ENCODE measurements around the gene RBM15B. TPM values are rescaled to one million over a fixed set of nuclear protein-coding genes. Genes with fewer than 3 reads are reported as not detected.
A peak's percentile ranks its signal among the peaks of the same experiment; 100 is the strongest.

Gene RBM15B
- total RNA-seq, 1 donor from 2014 or later = 39.5 TPM

- peaks cover 63% of the 10 kb centered on the region for H3K4me1 Mint-ChIP-seq (ENCODE audit: low read depth)
- no peak for DNase-seq (ENCODE audit: low spot score)
- no peaks in the 10 kb centered on the region for H3K9me3 Mint-ChIP-seq (ENCODE audit: low read depth)
- H3K27ac Mint-ChIP-seq (ENCODE audit: unreplicated experiment) = peak overlapping the region; percentile 74
- H3K27me3 Mint-ChIP-seq (ENCODE audit: low read depth) = no peaks in the 10 kb centered on the region
- peak; percentile 84 for TF ChIP-seq CTCF (IDR thresholded peaks at IDR 0.05)
- no peak overlapping the region for H3K4me3 Mint-ChIP-seq (ENCODE audit: unreplicated experiment)
- H3K36me3 Mint-ChIP-seq (ENCODE audit: low read depth) = peaks cover 16% of the 10 kb centered on the region
Measured at GRCh38 chr3:51389423-51390183, 1.5 kb upstream of the RBM15B start.

GRCh38 chr3:51390246-51391074, 625 bp upstream of the RBM15B start:
- DNase-seq (ENCODE audit: low spot score) = no peak
- Mint-ChIP-seq H3K4me3 (ENCODE audit: unreplicated experiment) (peak overlapping the region; percentile 63), H3K27me3 (ENCODE audit: low read depth) (no peaks in the 10 kb centered on the region), H3K9me3 (ENCODE audit: low read depth) (no peaks in the 10 kb centered on the region), H3K27ac (ENCODE audit: unreplicated experiment) (peak overlapping the region; percentile 85), H3K4me1 (ENCODE audit: low read depth) (peaks cover 70% of the 10 kb centered on the region), H3K36me3 (ENCODE audit: low read depth) (peaks cover 21% of the 10 kb centered on the region)
- no peak for TF ChIP-seq CTCF (IDR thresholded peaks at IDR 0.05)

- H3K9me3 Mint-ChIP-seq (ENCODE audit: low read depth) = no peaks in the 10 kb centered on the region
- peaks cover 26% of the 10 kb centered on the region for H3K36me3 Mint-ChIP-seq (ENCODE audit: low read depth)
- H3K27me3 Mint-ChIP-seq (ENCODE audit: low read depth) = no peaks in the 10 kb centered on the region
- peaks cover 65% of the 10 kb centered on the region for H3K4me1 Mint-ChIP-seq (ENCODE audit: low read depth)
- DNase-seq (ENCODE audit: low spot score) = no peak
- H3K4me3 Mint-ChIP-seq (ENCODE audit: unreplicated experiment) = peak overlapping the region; percentile 82
- no peak for TF ChIP-seq CTCF (IDR thresholded peaks at IDR 0.05)
- peak overlapping the region; percentile 90 for H3K27ac Mint-ChIP-seq (ENCODE audit: unreplicated experiment)
Measured at GRCh38 chr3:51391566-51392354, 675 bp downstream of the RBM15B start.

- H3K4me1 Mint-ChIP-seq (ENCODE audit: low read depth) = peaks cover 62% of the 10 kb centered on the region
- DNase-seq (ENCODE audit: low spot score) = no peak
- H3K27me3 Mint-ChIP-seq (ENCODE audit: low read depth) = no peaks in the 10 kb centered on the region
- TF ChIP-seq CTCF (IDR thresholded peaks at IDR 0.05) = no peak
- no peaks in the 10 kb centered on the region for H3K9me3 Mint-ChIP-seq (ENCODE audit: low read depth)
- H3K27ac Mint-ChIP-seq (ENCODE audit: unreplicated experiment) = peak overlapping the region; percentile 49
- peak overlapping the region; percentile 82 for H3K4me3 Mint-ChIP-seq (ENCODE audit: unreplicated experiment)
- H3K36me3 Mint-ChIP-seq (ENCODE audit: low read depth) = peaks cover 26% of the 10 kb centered on the region
Measured at GRCh38 chr3:51392355-51393133, 1.5 kb downstream of the RBM15B start.
